Measurements from ENCODE around the gene GRN.

DNA sequence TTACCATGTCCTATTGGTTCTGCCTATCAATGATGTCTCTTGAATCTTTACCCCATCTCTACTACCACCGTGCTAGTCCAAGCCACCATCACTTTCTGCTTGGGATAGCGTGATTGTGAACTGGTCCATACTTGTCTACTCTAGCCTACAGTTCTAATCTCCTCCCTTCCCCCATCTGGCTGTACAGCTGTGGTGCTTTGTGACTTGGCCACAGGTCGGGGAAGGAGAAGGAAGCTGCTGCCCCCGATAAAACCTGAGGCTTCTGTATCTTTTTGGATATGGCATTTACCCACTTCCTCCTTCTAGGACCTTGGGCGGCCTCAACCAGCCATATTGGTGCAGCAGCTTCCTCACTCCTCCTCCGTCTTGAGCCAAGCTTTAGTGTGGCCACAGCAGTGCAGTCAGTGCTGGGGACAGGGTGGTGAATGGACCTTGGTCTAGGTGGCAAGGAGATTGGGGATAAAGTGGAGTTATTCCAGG lies 44.7 kb downstream of the GRN start:
- TF ChIP-seq POLR2A (IDR thresholded peaks at IDR 0.05) (no peak), POLR2AphosphoS5 (IDR thresholded peaks at IDR 0.05) (no peak)
- TF ChIP-seq, protein P1, sequence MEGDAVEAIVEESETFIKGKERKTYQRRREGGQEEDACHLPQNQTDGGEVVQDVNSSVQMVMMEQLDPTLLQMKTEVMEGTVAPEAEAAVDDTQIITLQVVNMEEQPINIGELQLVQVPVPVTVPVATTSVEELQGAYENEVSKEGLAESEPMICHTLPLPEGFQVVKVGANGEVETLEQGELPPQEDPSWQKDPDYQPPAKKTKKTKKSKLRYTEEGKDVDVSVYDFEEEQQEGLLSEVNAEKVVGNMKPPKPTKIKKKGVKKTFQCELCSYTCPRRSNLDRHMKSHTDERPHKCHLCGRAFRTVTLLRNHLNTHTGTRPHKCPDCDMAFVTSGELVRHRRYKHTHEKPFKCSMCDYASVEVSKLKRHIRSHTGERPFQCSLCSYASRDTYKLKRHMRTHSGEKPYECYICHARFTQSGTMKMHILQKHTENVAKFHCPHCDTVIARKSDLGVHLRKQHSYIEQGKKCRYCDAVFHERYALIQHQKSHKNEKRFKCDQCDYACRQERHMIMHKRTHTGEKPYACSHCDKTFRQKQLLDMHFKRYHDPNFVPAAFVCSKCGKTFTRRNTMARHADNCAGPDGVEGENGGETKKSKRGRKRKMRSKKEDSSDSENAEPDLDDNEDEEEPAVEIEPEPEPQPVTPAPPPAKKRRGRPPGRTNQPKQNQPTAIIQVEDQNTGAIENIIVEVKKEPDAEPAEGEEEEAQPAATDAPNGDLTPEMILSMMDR (IDR thresholded peaks at IDR 0.05), result no peak
